ENCODE results near the gene PRRC2B.

PRRC2B gene

GRCh38 chr9:131426545-131426944 is 32.7 kb downstream of the PRRC2B start:
- Histone ChIP-seq H3K27ac (ENCODE audit: low read length) (no peak overlapping the region), H3K27me3 (ENCODE audit: low read depth, low read length) (no peaks in the 10 kb centered on the region), H3K4me1 (ENCODE audit: control insufficient read depth in 1 of 2, insufficient read depth in 2 of 2, low read length in 2 of 2) (peaks cover 17 to 39% of the 10 kb centered on the region in 2 donors), H3K9me3 (ENCODE audit: control insufficient read depth in 1 of 2, low read length in 2 of 2) (no peaks in the 10 kb centered on the region), H3K36me3 (ENCODE audit: control insufficient read depth in 1 of 2, insufficient read depth in 2 of 2, low read length in 2 of 2) (peaks cover 0 to 4% of the 10 kb centered on the region in 2 donors), H3K4me3 (ENCODE audit: low read depth in 1 of 2, low read length in 2 of 2) (no peak overlapping the region)

GRCh38 chr9:131429121-131430012 is 35.5 kb downstream of the PRRC2B start:
- Histone ChIP-seq H3K27me3 (ENCODE audit: low read depth, low read length) (no peaks in the 10 kb centered on the region), H3K4me1 (ENCODE audit: control insufficient read depth in 1 of 2, insufficient read depth in 2 of 2, low read length in 2 of 2) (peaks cover 0 to 23% of the 10 kb centered on the region in 2 donors), H3K4me3 (ENCODE audit: low read depth in 1 of 2, low read length in 2 of 2) (no peak overlapping the region), H3K27ac (ENCODE audit: low read length) (no peak overlapping the region), H3K9me3 (ENCODE audit: control insufficient read depth in 1 of 2, low read length in 2 of 2) (no peaks in the 10 kb centered on the region), H3K36me3 (ENCODE audit: control insufficient read depth in 1 of 2, insufficient read depth in 2 of 2, low read length in 2 of 2) (peaks cover 16 to 24% of the 10 kb centered on the region in 2 donors)

DNA sequence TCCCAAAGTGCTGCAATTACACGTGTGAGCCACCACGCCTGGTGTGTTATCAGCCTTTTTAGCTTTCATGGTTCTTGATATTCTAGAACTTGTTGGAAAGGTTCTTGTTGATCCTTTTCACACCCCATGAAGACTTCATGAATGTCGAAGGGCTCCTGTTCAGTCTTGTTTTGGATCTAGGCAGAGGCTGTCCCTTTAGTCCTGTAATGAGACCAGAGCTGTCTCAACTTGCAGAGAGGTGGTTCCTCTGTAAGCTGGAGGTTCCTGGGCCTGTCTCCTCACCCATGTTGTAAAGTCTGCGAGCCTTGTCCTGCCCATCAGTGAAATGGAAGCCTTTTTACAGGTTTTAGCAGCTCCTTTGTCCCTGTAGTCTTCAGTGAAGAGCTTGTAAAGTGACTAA is 38.2 kb downstream of the PRRC2B start:
- H3K36me3 ChIP-seq (ENCODE audit: control insufficient read depth in 1 of 2, insufficient read depth in 2 of 2, low read length in 2 of 2) = peaks cover 27 to 37% of the 10 kb centered on the region in 2 donors
- peaks cover 0 to 23% of the 10 kb centered on the region in 2 donors for H3K4me1 ChIP-seq (ENCODE audit: control insufficient read depth in 1 of 2, insufficient read depth in 2 of 2, low read length in 2 of 2)
- no peak overlapping the region for H3K4me3 ChIP-seq (ENCODE audit: low read depth in 1 of 2, low read length in 2 of 2)
- H3K27me3 ChIP-seq (ENCODE audit: low read depth, low read length) = no peaks in the 10 kb centered on the region
- H3K27ac ChIP-seq (ENCODE audit: low read length) = peak overlapping the region; percentile 24
- H3K9me3 ChIP-seq (ENCODE audit: control insufficient read depth in 1 of 2, low read length in 2 of 2) = no peaks in the 10 kb centered on the region

- Histone ChIP-seq H3K9me3 (ENCODE audit: control insufficient read depth in 1 of 2, low read length in 2 of 2) (no peaks in the 10 kb centered on the region), H3K4me3 (ENCODE audit: low read depth in 1 of 2, low read length in 2 of 2) (no peak overlapping the region), H3K4me1 (ENCODE audit: control insufficient read depth in 1 of 2, insufficient read depth in 2 of 2, low read length in 2 of 2) (peaks cover 0 to 23% of the 10 kb centered on the region in 2 donors), H3K27me3 (ENCODE audit: low read depth, low read length) (no peaks in the 10 kb centered on the region), H3K36me3 (ENCODE audit: control insufficient read depth in 1 of 2, insufficient read depth in 2 of 2, low read length in 2 of 2) (peaks cover 34 to 44% of the 10 kb centered on the region in 2 donors), H3K27ac (ENCODE audit: low read length) (peak overlapping the region; percentile 24)
These were observed 38.9 kb downstream of the PRRC2B start for GRCh38 chr9:131432597-131433301.

GRCh38 chr9:131433302-131433854 is 39.5 kb downstream of the PRRC2B start:
- peaks cover 41 to 48% of the 10 kb centered on the region in 2 donors for H3K36me3 ChIP-seq (ENCODE audit: control insufficient read depth in 1 of 2, insufficient read depth in 2 of 2, low read length in 2 of 2)
- no peaks in the 10 kb centered on the region for H3K27me3 ChIP-seq (ENCODE audit: low read depth, low read length)
- H3K27ac ChIP-seq (ENCODE audit: low read length) = peak overlapping the region; percentile 24
- H3K9me3 ChIP-seq (ENCODE audit: control insufficient read depth in 1 of 2, low read length in 2 of 2) = no peaks in the 10 kb centered on the region
- no peak overlapping the region for H3K4me3 ChIP-seq (ENCODE audit: low read depth in 1 of 2, low read length in 2 of 2)
- peaks cover 0 to 23% of the 10 kb centered on the region in 2 donors for H3K4me1 ChIP-seq (ENCODE audit: control insufficient read depth in 1 of 2, insufficient read depth in 2 of 2, low read length in 2 of 2)

DNA sequence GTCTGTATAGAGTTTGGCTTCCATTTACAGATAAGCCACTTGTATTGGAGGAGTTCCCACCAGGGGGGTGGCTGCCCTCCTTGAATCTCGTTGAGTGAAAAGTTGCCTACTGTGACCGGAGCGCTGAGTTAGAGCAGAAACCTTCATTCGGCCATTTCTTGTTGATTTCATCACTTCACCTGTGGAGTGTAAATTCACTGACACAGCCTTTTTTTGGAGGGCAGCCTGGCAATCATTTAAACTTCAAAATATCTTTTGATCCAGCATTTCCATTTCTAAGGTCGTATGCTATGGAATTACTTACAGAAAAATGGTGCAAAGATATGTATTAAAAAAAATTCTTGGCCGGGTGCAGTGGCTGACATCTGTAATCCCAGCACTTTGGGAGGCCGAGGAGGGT is 40.8 kb downstream of the PRRC2B start:
- Histone ChIP-seq H3K36me3 (ENCODE audit: control insufficient read depth in 1 of 2, insufficient read depth in 2 of 2, low read length in 2 of 2) (peaks cover 54 to 61% of the 10 kb centered on the region in 2 donors), H3K27me3 (ENCODE audit: low read depth, low read length) (no peaks in the 10 kb centered on the region), H3K4me1 (ENCODE audit: control insufficient read depth in 1 of 2, insufficient read depth in 2 of 2, low read length in 2 of 2) (peaks cover 0 to 13% of the 10 kb centered on the region in 2 donors), H3K9me3 (ENCODE audit: control insufficient read depth in 1 of 2, low read length in 2 of 2) (no peaks in the 10 kb centered on the region), H3K27ac (ENCODE audit: low read length) (no peak overlapping the region), H3K4me3 (ENCODE audit: low read depth in 1 of 2, low read length in 2 of 2) (no peak overlapping the region)

GRCh38 chr9:131436376-131436775 is 42.5 kb downstream of the PRRC2B start:
- H3K4me3 ChIP-seq (ENCODE audit: low read depth in 1 of 2, low read length in 2 of 2) = no peak overlapping the region
- peaks cover 69% of the 10 kb centered on the region in 2 donors for H3K36me3 ChIP-seq (ENCODE audit: control insufficient read depth in 1 of 2, insufficient read depth in 2 of 2, low read length in 2 of 2)
- no peaks in the 10 kb centered on the region for H3K27me3 ChIP-seq (ENCODE audit: low read depth, low read length)
- H3K4me1 ChIP-seq (ENCODE audit: control insufficient read depth in 1 of 2, insufficient read depth in 2 of 2, low read length in 2 of 2) = peaks cover 0 to 12% of the 10 kb centered on the region in 2 donors
- no peak overlapping the region for H3K27ac ChIP-seq (ENCODE audit: low read length)
- no peaks in the 10 kb centered on the region for H3K9me3 ChIP-seq (ENCODE audit: control insufficient read depth in 1 of 2, low read length in 2 of 2)

DNA sequence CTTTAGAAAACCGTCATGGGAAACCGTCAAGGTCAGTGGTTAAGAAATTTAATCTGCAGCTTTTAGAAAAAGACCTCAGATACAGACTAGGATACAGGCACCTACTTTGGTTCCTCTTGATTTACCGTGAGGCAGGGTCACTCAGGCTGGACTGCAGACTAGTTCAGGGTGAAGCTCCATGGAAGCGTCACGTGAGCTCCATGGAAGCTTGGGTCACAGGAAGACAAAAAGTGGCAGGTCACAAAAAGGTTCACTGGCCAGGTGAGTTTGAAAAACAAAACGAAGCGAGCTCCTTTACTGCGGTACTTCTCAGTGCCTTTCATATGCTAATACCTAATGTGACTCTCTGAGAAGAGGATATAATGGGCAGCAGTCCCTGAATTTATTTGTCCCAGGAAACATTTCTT is 43.0 kb downstream of the PRRC2B start:
- Histone ChIP-seq H3K36me3 (ENCODE audit: control insufficient read depth in 1 of 2, insufficient read depth in 2 of 2, low read length in 2 of 2) (peaks cover 69% of the 10 kb centered on the region in 2 donors), H3K4me3 (ENCODE audit: low read depth in 1 of 2, low read length in 2 of 2) (no peak overlapping the region), H3K9me3 (ENCODE audit: control insufficient read depth in 1 of 2, low read length in 2 of 2) (no peaks in the 10 kb centered on the region), H3K27me3 (ENCODE audit: low read depth, low read length) (no peaks in the 10 kb centered on the region), H3K27ac (ENCODE audit: low read length) (no peak overlapping the region), H3K4me1 (ENCODE audit: control insufficient read depth in 1 of 2, insufficient read depth in 2 of 2, low read length in 2 of 2) (peaks cover 0 to 12% of the 10 kb centered on the region in 2 donors)

- Histone ChIP-seq H3K36me3 (ENCODE audit: control insufficient read depth in 1 of 2, insufficient read depth in 2 of 2, low read length in 2 of 2) (peaks cover 59 to 63% of the 10 kb centered on the region in 2 donors), H3K27ac (ENCODE audit: low read length) (no peak overlapping the region), H3K9me3 (ENCODE audit: control insufficient read depth in 1 of 2, low read length in 2 of 2) (no peaks in the 10 kb centered on the region), H3K27me3 (ENCODE audit: low read depth, low read length) (no peaks in the 10 kb centered on the region), H3K4me3 (ENCODE audit: low read depth in 1 of 2, low read length in 2 of 2) (no peak overlapping the region), H3K4me1 (ENCODE audit: control insufficient read depth in 1 of 2, insufficient read depth in 2 of 2, low read length in 2 of 2) (peaks cover 0 to 5% of the 10 kb centered on the region in 2 donors)
These were observed 44.3 kb downstream of the PRRC2B start for GRCh38 chr9:131438190-131438589.

- no peaks in the 10 kb centered on the region for H3K27me3 ChIP-seq (ENCODE audit: low read depth, low read length)
- no peaks in the 10 kb centered on the region for H3K4me1 ChIP-seq (ENCODE audit: control insufficient read depth in 1 of 2, insufficient read depth in 2 of 2, low read length in 2 of 2)
- no peak overlapping the region for H3K4me3 ChIP-seq (ENCODE audit: low read depth in 1 of 2, low read length in 2 of 2)
- H3K9me3 ChIP-seq (ENCODE audit: control insufficient read depth in 1 of 2, low read length in 2 of 2) = no peaks in the 10 kb centered on the region
- no peak overlapping the region for H3K27ac ChIP-seq (ENCODE audit: low read length)
- peaks cover 62 to 64% of the 10 kb centered on the region in 2 donors for H3K36me3 ChIP-seq (ENCODE audit: control insufficient read depth in 1 of 2, insufficient read depth in 2 of 2, low read length in 2 of 2)
These were observed 45.3 kb downstream of the PRRC2B start for GRCh38 chr9:131439224-131439623.

DNA sequence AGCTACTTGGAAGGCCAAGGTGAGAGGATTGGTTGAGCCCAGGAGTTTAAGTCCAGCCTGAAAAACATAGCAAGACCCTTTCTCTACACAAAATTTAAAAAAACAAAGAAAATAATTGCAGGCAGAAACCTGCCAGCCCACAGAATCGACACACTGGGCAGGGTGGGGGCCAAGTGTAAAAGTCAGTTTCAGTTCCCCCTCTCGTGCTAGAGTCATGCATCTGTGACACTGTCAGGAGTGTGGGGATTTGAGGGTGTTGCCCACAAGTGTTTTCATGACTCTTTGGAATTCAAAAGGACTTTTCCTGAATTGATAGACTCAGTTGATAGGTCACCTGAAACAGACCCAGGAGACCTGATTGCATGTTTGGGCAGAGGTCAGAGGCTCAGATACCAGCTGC is 47.6 kb downstream of the PRRC2B start:
- no peaks in the 10 kb centered on the region for H3K9me3 ChIP-seq (ENCODE audit: control insufficient read depth in 1 of 2, low read length in 2 of 2)
- no peaks in the 10 kb centered on the region for H3K27me3 ChIP-seq (ENCODE audit: low read depth, low read length)
- H3K36me3 ChIP-seq (ENCODE audit: control insufficient read depth in 1 of 2, insufficient read depth in 2 of 2, low read length in 2 of 2) = peaks cover 76% of the 10 kb centered on the region in 2 donors
- no peaks in the 10 kb centered on the region for H3K4me1 ChIP-seq (ENCODE audit: control insufficient read depth in 1 of 2, insufficient read depth in 2 of 2, low read length in 2 of 2)
- H3K27ac ChIP-seq (ENCODE audit: low read length) = no peak overlapping the region
- no peak overlapping the region for H3K4me3 ChIP-seq (ENCODE audit: low read depth in 1 of 2, low read length in 2 of 2)
